HG03442 (cell line): ENCODE data around the gene DNAL4.

Experiments used
- ATAC-seq: cut with Tn5 transposase; IDR thresholded peaks from one replicate; pipeline ENCODE4 v1.9.1; 2021; ENCODE audit warnings: mild to moderate bottlenecking, moderate library complexity; ENCODE audit not compliant: unreplicated experiment

Gene DNAL4

GRCh38 chr22:38760477-38761201 lies 33.3 kb downstream of the DNAL4 start:
- ATAC-seq, result no peak

GRCh38 chr22:38759005-38759404 lies 34.9 kb downstream of the DNAL4 start:
- no peak for ATAC-seq

DNA sequence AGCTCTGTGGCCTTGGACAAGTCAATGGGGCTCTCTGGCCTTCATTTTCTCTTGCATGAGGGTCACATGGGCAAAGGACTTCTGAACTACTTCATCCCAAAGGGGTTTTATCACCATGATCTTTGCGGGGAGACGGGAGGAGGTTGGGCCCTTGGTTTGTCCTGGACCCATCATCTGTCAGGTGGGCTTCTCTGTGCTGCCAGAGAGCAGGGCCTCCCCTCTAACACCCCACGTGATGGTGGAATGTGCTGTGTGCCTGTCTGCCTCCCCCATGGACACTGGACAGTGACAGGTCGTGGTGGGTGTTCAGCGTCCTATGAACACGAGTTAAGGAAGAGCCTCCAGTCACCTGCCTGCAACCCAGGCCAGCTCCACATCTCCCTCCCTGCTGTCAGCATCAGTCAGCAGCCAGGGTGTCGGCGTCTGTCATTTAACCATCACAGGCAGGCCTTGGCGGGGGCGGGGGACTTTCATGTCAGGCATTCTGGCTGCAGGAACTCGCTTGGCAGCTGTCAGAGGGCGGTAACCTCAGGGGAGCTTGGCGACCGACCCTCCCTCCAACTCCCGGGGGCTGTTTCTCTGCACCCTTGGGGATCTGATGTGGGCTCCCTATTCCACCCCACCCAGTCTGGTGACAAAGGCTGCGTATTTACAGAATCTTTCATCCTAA lies 35.5 kb downstream of the DNAL4 start:
- ATAC-seq, result no peak

- ATAC-seq, result no peak
These were observed 36.5 kb downstream of the DNAL4 start for GRCh38 chr22:38757464-38757757.

GRCh38 chr22:38756711-38757463 lies 37.1 kb downstream of the DNAL4 start:
- no peak for ATAC-seq

- peak; percentile 64 for ATAC-seq
These were observed 37.9 kb downstream of the DNAL4 start, which contains the start of gene SUN2 for GRCh38 chr22:38755911-38756532. Gene SUN2 (minus strand): TSS chr22:38755998. CDS start chr22:38752628, 3,370 bp downstream.

- ATAC-seq, result peak; percentile 35
These were observed 38.6 kb downstream of the DNAL4 start for GRCh38 chr22:38755155-38755910.

DNA sequence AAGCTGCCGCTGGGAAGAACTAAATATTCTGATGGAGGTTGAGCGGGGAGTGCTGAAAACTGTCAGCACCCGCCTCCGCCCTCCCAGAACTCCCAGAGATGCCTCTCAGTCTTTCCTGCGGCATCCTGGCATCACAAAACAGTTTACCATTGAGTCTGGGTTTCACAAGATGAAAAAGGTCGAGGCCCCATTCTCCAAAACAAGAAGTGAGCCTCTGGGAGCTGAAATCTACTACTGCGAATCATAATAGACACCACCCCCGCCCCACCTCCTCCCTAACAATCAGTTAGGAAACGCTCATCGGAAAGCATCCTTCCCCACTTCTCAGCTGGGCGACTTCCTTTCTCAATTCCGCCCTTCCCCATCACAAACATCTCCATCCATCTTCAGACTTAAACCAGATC lies 39.2 kb downstream of the DNAL4 start:
- ATAC-seq, result no peak

GRCh38 chr22:38753948-38754750 lies 39.8 kb downstream of the DNAL4 start:
- no peak for ATAC-seq

GRCh38 chr22:38751422-38752346 lies 42.3 kb downstream of the DNAL4 start:
- ATAC-seq, result no peak

DNA sequence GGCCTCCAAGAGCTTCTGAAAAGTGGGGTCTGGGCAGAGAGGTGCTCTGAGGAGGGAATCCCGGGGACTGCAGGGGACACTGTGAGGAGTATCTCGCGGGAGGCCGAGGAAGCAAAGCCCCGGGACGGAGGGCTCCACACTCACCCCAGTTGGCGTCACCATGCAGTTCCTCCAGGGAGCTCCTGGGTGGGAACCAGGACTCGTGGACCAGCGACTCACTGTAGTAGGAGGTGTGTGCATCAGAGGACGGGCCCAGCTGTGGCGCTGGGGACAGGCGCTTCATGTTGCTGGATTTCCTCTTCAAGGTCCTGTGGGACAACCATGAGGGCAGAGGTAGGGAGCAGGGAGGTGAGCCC lies 42.9 kb downstream of the DNAL4 start:
- ATAC-seq, result no peak

DNA sequence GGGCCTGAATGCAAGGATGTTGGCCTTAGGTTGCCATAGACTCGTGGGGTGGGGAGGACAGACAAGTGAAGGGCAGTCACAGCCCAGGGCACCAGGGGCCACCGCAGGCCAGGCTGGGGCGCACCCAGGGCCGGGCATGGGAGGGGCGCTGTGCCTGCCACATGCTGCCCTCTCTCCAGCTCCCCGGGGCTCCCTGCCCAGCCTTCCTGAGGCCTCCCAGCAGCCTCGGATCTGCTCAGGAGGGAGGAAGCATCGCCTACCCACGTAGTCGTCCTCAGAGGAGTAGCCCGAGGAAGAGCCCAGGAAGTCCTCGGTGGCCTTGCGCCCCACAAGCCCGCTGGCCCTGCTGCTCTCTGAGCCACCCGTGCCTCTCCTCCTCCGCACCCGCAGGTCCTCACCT lies 43.3 kb downstream of the DNAL4 start:
- ATAC-seq, result no peak

DNA sequence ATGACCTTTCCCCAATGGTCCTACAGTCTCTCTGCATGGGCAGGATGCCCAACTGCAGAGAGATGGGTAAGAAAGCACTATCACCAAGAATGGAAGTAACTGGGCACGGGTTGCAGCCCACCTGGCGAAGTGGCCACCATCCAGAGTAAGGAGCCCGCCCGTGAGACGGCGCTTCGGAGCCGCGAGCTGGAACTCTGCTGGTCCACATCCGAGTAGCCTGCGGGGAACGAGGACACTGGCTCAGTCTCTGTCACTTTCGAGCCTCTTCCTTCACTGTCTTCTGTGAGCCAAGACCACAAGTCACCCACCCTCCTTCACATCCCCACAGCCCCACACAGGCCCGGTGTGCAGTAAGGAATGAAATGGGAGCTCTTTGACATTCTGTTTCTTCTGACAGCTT lies 43.8 kb downstream of the DNAL4 start:
- no peak for ATAC-seq

DNA sequence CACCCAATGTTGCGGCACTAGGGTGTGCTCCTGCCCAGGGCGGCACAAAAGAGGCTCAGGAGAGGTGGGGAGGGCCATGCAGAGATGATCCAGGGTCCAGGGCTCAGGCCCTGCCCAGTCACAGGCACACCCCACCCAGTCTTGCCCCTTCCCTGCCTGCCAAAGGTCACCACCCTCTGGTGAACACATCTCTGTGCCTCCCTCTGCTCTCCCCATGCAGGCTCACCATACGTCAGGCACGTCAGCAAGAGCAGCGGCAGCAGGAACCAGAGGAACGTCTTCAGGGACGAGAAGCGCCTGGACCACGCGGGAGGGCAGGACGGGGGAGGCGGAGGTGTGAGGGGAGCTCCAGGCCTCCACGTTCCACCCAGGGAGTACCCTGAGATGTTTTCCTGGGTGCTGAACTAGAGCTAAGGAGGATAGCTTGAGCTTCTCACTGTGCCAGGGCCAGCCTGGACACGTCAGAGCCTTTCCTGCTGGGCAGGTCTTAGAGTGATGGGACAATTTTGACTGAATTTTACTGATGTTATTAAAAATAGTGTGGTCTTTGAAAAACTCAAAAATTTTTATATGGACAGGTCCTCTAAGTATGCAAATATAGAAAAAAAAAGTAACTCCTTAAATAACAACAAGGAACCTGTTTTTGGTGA lies 45.3 kb downstream of the DNAL4 start:
- ATAC-seq, result no peak

GRCh38 chr22:38745676-38746460 lies 48.1 kb downstream of the DNAL4 start:
- no peak for ATAC-seq

GRCh38 chr22:38744981-38745380 lies 49.0 kb downstream of the DNAL4 start:
- no peak for ATAC-seq

- no peak for ATAC-seq
These were observed 51.6 kb downstream of the DNAL4 start for GRCh38 chr22:38742176-38742942.
